Activated naive CD8-positive, alpha-beta T cell (primary cell): Measurements from ENCODE around the gene RPL10A.

Experiments
- H3K27ac Mint-ChIP-seq: one replicate; pipeline ENCODE4 v1.8.0; 2021; ENCODE audit warnings: mixed read lengths
- H3K27me3 Mint-ChIP-seq: one replicate; pipeline ENCODE4 v1.8.0; 2021; ENCODE audit warnings: mixed read lengths
- H3K36me3 Mint-ChIP-seq: one replicate; pipeline ENCODE4 v1.8.0; 2021; ENCODE audit warnings: mixed read lengths
- H3K4me1 Mint-ChIP-seq: one replicate; pipeline ENCODE4 v1.8.0; 2021; ENCODE audit warnings: low read depth, mixed read lengths
- H3K4me3 Mint-ChIP-seq: one replicate; pipeline ENCODE4 v1.8.0; 2021; ENCODE audit warnings: mild to moderate bottlenecking, mixed read lengths
- H3K9me3 Mint-ChIP-seq: one replicate; pipeline ENCODE4 v1.8.0; 2021; ENCODE audit warnings: low read depth, mixed read lengths

The RPL10A gene

DNA sequence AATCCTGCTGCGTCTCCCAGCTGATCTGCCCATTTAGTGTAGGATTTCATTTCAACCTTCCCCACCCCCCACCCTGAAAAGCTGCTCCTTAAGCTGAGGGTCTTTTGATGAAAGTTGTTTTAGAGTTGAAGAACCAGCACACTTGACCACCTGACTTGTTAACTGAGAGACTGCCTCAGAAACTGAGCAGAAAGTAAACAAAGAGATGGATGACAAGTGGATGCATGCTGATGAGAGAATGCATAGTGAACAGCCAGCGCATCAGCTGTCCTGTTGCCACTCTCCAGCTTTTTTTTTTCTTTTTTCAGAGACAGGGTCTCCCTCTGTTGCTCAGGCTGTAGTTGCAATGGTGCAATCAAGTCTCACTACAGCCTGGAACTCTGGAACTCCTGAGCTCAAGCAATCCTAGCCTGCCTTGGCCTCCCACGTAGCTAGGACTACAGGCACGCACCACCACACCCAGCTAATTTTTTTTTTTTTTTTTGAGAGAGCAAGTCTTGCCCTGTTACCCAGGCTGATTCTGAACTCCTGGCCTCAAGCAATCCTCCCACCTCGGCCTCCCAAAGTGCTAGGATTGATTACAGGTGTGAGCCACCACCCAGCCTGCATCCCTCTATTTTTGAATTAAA lies 9.5 kb downstream of the RPL10A start:
- Mint-ChIP-seq H3K36me3 (no peaks in the 10 kb centered on the region), H3K4me3 (no peak overlapping the region), H3K9me3 (no peaks in the 10 kb centered on the region), H3K27ac (no peak overlapping the region), H3K4me1 (no peaks in the 10 kb centered on the region), H3K27me3 (no peaks in the 10 kb centered on the region)

DNA sequence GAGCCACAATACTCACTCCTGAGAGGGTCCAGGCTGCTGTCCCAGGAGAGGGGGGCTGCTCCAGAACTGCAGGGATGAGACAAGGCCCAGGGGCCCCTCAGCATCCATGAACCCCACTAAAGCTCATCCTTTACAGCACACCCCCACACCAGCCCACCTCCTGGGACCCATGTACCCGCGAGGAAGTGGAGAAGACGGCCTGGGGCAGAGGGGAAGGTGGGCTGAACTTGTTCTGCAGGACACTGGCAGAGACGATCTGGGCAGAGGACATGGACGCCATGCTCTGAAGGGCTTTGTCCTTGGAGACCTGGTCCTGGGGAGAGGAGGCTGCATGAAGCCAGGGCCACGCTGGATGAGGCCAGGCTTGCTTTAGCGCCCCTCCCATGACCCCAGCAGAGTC lies 10.1 kb downstream of the RPL10A start:
- Mint-ChIP-seq H3K36me3 (no peaks in the 10 kb centered on the region), H3K4me3 (no peak overlapping the region), H3K27me3 (no peaks in the 10 kb centered on the region), H3K9me3 (no peaks in the 10 kb centered on the region), H3K27ac (no peak overlapping the region), H3K4me1 (no peaks in the 10 kb centered on the region)

DNA sequence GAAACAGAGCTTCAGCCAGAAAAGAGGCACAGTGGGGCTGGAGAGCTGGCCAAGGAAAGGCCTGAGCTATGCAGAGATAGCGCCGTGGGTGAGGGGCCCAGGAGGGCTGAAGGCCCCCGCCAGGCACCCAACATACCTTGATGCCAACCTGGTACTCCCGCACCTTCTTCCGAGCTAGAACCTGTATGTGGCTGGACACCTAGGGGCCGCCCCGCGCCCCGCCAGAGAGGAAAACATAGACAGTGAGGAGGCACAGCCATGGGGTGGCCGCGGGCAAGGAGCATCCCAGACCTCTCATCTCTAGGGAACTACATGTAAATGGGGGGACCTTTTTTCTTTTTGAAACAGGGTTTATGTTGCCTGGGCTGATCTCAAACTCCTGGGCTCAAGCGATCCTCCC lies 12.0 kb downstream of the RPL10A start:
- Mint-ChIP-seq H3K36me3 (no peaks in the 10 kb centered on the region), H3K9me3 (no peaks in the 10 kb centered on the region), H3K4me3 (no peak overlapping the region), H3K27me3 (no peaks in the 10 kb centered on the region), H3K4me1 (no peaks in the 10 kb centered on the region), H3K27ac (no peak overlapping the region)

DNA sequence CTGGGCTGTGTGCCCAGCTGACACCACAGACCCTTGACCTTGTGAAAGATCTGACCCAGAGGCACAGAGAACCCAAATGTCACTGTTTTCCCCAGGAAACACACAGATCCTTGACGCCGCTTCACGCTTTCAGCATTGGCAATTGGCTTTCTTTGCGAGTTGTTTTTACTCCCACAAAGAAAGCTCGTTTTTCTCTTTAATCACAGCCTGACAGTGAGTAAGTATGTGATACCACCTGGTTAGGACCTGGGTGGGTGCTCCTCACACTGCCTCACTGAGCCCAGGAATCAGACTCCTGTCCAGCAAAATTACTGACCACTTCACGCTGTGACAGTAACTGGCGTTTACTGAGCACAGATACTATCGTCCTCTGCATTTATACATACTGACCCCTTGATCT lies 13.0 kb downstream of the RPL10A start:
- Mint-ChIP-seq H3K4me1 (no peaks in the 10 kb centered on the region), H3K9me3 (no peaks in the 10 kb centered on the region), H3K27me3 (no peaks in the 10 kb centered on the region), H3K36me3 (no peaks in the 10 kb centered on the region), H3K4me3 (no peak overlapping the region), H3K27ac (no peak overlapping the region)

DNA sequence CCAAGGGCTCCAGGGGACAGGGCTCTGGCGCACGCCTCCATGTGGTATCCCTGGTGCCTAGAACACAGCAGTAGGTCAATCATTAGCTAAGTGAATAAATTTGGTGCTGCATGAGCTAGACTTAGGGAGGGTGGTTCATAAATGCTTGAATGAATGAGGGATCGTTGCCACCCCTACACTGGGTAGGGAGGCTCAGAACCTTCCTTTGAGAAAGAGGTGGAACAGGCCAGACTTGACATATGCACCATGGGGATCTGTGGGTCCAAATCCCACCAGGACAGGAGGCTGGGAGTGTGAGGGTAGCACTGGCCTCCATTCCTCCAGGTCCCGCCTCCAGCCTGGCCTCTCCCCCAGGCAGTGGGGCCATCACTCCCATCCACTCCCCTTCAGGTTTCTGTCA lies 14.9 kb downstream of the RPL10A start:
- Mint-ChIP-seq H3K27me3 (no peaks in the 10 kb centered on the region), H3K9me3 (no peaks in the 10 kb centered on the region), H3K36me3 (no peaks in the 10 kb centered on the region), H3K4me3 (no peak overlapping the region), H3K27ac (no peak overlapping the region), H3K4me1 (no peaks in the 10 kb centered on the region)

DNA sequence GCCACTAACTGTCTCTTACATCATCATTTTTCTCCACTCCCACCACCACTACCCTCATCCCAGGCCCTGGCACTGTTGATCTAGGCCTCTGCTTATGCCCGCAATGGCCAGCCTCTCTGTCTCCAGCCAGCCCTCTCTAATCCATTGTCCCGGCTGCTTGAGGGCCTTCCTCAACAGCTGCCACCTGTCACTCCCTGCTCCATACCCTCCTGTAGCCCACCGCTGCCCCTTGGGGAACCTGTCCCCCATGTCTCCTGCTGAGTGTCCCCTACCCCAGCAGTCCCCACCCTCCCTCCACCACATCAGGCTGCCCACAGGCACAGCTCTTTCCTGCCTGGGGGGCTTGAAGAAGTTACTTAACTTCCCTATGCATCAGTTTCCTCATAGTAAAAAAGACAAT lies 15.3 kb downstream of the RPL10A start:
- Mint-ChIP-seq H3K27me3 (no peaks in the 10 kb centered on the region), H3K27ac (no peak overlapping the region), H3K4me3 (no peak overlapping the region), H3K36me3 (no peaks in the 10 kb centered on the region), H3K4me1 (no peaks in the 10 kb centered on the region), H3K9me3 (no peaks in the 10 kb centered on the region)

DNA sequence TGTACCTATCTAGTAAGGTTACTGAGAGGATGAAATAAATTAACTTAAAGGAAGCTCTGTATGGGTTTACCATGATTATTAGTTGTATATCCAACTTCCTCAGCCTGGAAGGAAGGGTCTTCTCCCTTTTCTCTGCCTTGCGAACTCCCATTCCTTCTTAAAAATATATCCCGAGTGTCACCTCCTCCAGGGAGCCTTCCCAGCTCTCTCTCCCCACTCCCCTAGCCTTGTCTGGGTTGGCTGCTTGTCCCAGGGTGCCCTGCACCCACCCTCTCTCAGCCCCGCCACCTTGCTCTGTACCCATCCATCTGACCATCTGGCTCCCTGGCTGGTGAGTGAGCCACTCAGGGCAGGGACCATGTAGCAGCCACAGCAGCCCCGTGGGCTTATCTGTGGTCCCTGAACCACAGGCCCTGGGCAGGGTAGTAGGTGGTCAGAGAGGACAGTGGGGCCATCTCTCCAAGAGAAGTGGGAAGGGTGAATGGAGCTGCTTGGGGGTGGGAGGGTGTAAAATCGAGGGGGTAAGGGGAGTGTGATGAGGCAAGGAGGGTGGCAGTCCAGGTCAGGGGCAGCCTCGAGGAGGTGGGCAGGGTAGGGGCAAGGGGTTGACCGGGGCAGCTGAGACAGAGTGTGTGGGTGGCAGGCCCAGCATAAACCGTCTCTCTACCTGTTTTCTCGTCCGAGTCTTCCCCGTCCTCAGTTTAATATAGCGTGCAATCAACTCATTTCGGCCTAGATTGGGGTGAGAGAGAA lies 15.9 kb downstream of the RPL10A start:
- Mint-ChIP-seq H3K4me1 (no peaks in the 10 kb centered on the region), H3K27ac (no peak overlapping the region)

DNA sequence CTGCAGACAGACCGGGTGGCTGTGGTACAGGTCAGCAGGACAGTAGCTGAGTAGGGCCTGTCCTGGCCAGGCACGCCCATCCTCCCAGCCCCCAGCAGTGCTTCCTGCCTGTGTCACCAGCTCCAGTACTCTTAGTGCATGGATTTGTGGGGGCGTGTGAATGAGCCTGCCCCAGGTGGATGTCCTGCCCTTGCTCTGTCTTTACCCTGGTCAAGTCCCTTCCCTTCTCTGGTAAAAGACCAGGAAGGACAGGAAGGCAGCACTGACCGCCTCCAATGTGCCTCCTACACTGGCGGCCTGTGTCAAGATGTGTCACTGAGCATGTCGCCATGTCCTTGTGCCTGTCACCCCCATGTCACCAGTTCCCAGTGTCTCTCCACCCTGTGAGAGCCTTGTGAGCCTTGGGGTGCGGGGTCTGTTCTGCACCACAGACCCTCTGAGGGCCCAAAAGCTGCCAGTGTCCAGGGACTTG lies 16.8 kb downstream of the RPL10A start:
- Mint-ChIP-seq H3K4me3 (no peak overlapping the region), H3K27me3 (no peaks in the 10 kb centered on the region), H3K4me1 (no peaks in the 10 kb centered on the region), H3K27ac (no peak overlapping the region), H3K9me3 (no peaks in the 10 kb centered on the region), H3K36me3 (no peaks in the 10 kb centered on the region)

More for the DNA sequence above, 15.9 kb downstream of the RPL10A start:
- H3K9me3 Mint-ChIP-seq, result no peaks in the 10 kb centered on the region
- no peak overlapping the region for H3K4me3 Mint-ChIP-seq
- no peaks in the 10 kb centered on the region for H3K27me3 Mint-ChIP-seq
- no peaks in the 10 kb centered on the region for H3K36me3 Mint-ChIP-seq

DNA sequence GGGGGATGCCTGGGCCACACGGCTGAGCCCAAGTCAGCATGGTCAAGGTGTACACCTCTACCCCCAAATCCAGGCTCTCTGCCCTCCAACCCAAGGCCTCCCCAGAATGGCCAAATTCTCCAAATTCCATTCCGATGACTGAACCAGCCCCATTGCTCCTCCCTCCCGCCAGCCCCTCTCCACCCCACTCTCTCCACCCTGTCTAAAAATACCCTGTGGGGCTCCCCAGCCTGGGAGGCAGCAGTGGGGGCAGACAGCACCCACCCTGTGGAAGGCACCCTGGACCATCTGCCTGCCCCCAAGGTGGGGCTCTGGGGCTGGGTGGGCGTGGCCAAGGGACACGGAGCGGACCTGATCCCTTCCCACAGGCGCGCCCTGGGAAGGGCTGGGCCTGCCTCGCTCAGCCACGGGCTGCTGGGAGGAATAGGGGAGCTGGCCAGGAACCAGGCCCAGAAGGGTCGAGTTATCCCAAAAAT lies 17.2 kb downstream of the RPL10A start:
- H3K9me3 Mint-ChIP-seq, result no peaks in the 10 kb centered on the region
- H3K27ac Mint-ChIP-seq, result no peak overlapping the region
- H3K27me3 Mint-ChIP-seq, result no peaks in the 10 kb centered on the region
- H3K4me3 Mint-ChIP-seq, result no peak overlapping the region
- H3K4me1 Mint-ChIP-seq, result no peaks in the 10 kb centered on the region
- no peaks in the 10 kb centered on the region for H3K36me3 Mint-ChIP-seq

DNA sequence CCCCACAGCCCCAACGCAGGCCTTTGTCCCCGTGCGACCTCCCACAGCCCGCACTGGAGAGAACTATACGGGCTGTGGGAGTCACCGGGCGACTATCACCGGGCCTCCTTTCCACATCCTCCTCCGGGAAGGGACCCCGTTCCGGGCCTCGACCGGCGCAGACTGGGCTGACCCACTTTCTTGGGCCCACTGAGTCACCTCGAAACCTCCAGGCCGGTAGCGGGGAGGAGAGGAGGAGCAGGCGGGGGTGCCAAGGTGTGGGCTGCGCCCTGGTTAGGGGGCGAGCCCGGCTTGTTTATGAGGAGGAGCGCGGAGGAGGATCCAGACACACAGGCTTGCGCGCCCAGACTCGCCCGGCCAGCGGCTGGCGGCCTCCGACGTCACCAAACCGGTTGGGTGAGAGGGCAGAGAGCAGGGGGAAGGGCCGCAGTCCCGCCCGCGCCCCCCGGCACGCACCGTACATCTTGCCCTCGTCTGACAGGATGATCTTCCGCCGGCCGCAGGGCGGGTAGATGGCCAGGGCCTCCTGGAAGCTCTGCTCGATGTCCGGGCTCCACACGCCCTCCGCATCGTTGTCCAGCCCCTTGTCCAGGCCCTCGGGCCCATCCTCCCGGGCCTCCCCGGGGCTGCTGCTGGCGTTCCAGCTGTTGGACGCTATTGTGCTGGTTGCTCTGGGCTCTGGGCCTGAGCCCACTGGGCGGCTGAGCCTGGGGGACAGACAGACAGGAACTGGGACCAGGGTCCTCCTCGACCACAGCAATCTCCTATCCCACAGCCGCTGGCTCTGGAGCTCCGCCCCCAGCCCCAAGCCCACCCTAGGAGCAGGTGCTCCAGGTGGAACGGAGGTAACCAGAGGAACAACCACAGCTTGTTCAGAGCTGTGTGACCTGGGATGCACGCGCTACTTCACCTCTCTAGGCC lies 18.1 kb downstream of the RPL10A start:
- H3K4me1 Mint-ChIP-seq, result no peaks in the 10 kb centered on the region
- no peaks in the 10 kb centered on the region for H3K36me3 Mint-ChIP-seq
- no peaks in the 10 kb centered on the region for H3K9me3 Mint-ChIP-seq
- no peak overlapping the region for H3K27ac Mint-ChIP-seq
- no peaks in the 10 kb centered on the region for H3K27me3 Mint-ChIP-seq
- H3K4me3 Mint-ChIP-seq, result no peak overlapping the region

DNA sequence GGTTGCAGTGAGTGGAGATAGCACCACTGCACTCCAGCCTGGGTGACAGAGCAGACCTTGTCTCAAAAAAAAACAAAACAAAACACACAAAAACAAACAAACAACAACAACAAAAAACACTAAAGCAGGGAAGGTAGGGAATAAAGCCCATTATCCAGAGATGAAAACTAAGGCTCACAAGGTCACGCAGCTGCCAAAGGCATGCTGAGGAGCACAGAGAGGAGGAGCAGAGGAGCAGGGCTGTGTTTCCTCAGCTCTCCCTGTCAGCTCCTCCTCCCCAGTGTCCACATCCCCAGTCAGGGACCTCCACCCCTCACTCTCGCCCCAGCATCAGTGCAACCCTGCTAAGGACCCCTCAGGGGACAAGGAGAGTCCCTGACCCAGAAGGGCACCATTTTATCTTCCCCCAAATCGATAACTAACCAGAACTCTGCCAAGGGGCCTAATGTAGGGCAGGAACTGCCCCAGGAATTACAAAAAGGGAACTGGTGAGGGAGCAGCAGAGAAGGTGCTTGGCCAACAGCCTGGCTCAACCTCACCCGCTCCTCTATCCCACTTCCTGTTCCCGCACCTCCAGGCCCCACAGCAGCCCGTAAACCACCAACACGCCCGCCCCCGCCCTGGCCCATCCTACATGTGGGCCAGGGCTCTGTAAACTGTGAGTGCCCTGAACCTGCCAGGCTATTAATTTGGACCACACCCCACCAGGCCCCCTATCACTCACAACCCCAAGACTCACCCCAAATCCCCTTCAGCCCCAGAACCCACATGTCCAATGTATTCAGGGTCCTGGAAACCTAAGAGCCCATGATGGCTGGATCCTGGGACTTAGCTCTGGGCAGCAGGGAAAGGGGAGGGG lies 19.7 kb downstream of the RPL10A start:
- Mint-ChIP-seq H3K36me3 (no peaks in the 10 kb centered on the region), H3K4me3 (no peak overlapping the region), H3K9me3 (no peaks in the 10 kb centered on the region), H3K4me1 (peaks cover 3% of the 10 kb centered on the region), H3K27ac (no peak overlapping the region), H3K27me3 (no peaks in the 10 kb centered on the region)

DNA sequence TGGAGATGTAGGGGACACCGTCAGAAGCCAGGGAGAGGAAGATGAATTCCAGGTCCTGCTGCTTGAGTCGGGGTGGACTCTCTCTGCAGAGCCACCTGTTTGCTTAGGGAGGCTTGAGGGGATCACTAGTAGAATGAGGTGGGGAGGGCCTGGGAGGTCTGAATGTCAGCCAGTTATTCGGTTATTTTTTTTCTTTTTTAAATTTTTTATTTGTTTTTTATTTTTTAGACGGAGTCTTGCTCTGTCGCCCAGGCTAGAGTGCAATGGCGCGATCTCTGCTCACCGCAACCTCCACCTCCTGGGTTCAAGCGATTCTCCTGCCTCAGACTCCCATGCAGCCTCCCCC lies 20.3 kb downstream of the RPL10A start:
- Mint-ChIP-seq H3K4me3 (no peak overlapping the region), H3K36me3 (no peaks in the 10 kb centered on the region), H3K27me3 (no peaks in the 10 kb centered on the region), H3K9me3 (no peaks in the 10 kb centered on the region), H3K27ac (no peak overlapping the region), H3K4me1 (peaks cover 4% of the 10 kb centered on the region)

DNA sequence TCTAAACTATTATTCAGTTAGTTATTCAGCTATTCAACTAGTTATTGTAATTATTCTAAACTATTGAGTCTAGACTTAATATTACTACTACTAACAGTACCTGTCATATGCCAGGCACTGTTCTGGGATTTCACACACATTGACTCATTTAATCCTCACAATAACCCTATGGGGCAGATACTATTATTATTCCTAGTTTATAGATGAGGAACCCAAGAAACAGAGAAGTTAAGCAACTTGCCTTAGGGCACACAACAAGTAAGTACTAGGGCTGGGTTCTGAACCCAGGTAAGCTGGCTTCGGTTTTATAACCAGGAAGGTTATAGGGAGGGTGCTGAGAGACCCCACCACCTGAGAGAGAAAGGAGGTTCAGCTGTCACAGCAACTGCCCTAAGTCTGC lies 20.9 kb downstream of the RPL10A start:
- H3K4me3 Mint-ChIP-seq, result no peak overlapping the region
- H3K27ac Mint-ChIP-seq, result no peak overlapping the region
- no peaks in the 10 kb centered on the region for H3K36me3 Mint-ChIP-seq
- H3K27me3 Mint-ChIP-seq, result no peaks in the 10 kb centered on the region
- peaks cover 8% of the 10 kb centered on the region for H3K4me1 Mint-ChIP-seq
- no peaks in the 10 kb centered on the region for H3K9me3 Mint-ChIP-seq

DNA sequence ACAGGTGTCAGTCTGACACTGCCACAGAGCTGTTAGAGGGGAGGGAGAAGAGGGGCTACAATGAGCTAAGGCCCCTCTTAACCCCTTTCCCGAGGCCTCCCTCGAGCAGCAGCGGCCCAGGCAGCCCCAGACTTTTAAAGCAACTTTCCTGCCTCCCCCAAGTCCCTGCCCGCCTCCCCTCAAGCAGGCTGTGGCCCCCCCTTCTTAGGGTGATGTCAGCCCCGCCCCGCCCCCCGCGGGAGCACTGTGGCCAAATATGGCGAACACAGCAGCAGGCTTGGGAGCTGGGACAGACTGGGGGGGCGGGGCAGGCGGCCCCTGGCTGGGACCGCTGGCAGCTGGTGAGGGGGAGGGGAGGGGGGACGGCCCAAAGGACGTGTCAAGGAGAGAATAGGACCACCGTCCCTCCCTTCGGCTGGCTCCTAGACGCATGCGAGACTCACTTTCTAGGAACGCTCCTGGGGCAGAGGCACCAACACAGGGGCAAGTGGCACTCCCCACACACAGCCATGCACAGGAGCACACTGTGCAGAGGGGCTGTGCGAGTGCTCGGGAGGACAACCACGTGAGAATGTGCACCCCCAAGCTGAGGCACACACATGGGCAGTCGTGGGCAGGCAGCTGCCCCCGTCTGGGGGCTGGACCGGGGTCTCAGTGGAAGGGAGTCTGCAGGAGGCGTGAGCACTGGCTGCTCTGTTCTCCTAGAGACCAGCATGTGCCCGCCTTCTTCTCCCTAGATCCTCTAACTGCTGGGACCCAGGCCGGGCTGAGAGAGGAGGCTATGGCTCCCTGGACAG lies 22.0 kb downstream of the RPL10A start:
- Mint-ChIP-seq H3K36me3 (no peaks in the 10 kb centered on the region), H3K27ac (no peak overlapping the region), H3K9me3 (no peaks in the 10 kb centered on the region), H3K27me3 (no peaks in the 10 kb centered on the region), H3K4me3 (no peak overlapping the region), H3K4me1 (peaks cover 10% of the 10 kb centered on the region)
